ENCODE results near the gene RNH1.

GRCh38 chr11:504053-504993 lies 2.7 kb downstream of the RNH1 start:
- TF ChIP-seq POLR2AphosphoS5 (IDR thresholded peaks at IDR 0.05; ENCODE audit: borderline replicate concordance, low read depth, low read length) (no peak), EZH2 (IDR thresholded peaks at IDR 0.05) (no peak)

All from SK-N-MC (cell line).